B cell (primary cell): ENCODE measurements around the gene JMJD1C. TPM values are rescaled to one million over a fixed set of nuclear protein-coding genes. Genes with fewer than 3 reads are reported as not detected.

Experiments used
- ATAC-seq: fragments of 200-7000 bp; cut with Tn5 transposase; one replicate; pipeline ENCODE4 v1.10.0; 2021; ENCODE audit warnings: low read depth, mild to moderate bottlenecking, moderate number of reproducible peaks, moderate library complexity
- CTCF ChIA-PET: fragments of 350-600 bp; sonication (Branson Sonifier 250); formaldehyde crosslinking; loops from one replicate; lab custom pipeline; 2021; ENCODE audit warnings: antibody characterized with exemption, inconsistent platforms; lab: Charles Lee
- POLR2A ChIA-PET: fragments of 350-600 bp; sonication (Branson Sonifier 250); formaldehyde crosslinking; loops from one replicate; lab custom pipeline; 2021; ENCODE audit warnings: antibody characterized with exemption; lab: Charles Lee
- DNase-seq: peaks from one replicate; pipeline ENCODE4 v3.0.0; 2013
- H2AFZ ChIP-seq: 2 replicates; pipeline ENCODE4 v1.6.1; 2012; ENCODE audit warnings: mild to moderate bottlenecking, low read depth, low read length; ENCODE audit not compliant: insufficient read depth, poor library complexity, severe bottlenecking
- H3K27ac ChIP-seq, 2 donors: 1 replicate in 1 of 2; 2 replicates in 1 of 2; pipeline ENCODE4 v1.5.1; 2012 to 2013; ENCODE audit warnings: low read length in 2 of 2, mild to moderate bottlenecking in 2 of 2, moderate library complexity in 1 of 2
- H3K27me3 ChIP-seq, 4 experiments: fragments of 200-600 bp in 1 of 4; sonication (generic) in 1 of 4; replicated peaks in 1 of 4; 1 replicate in 2 of 4; 2 replicates in 2 of 4; pipeline versions ENCODE4 v1.6.1 to v1.7.0; 2013 to 2016; ENCODE audit warnings: low read length in 3 of 4, mild to moderate bottlenecking in 2 of 4, mixed read lengths in 1 of 4, moderate library complexity in 1 of 4; ENCODE audit not compliant: insufficient read depth in 4 of 4, control insufficient read depth in 3 of 4; ENCODE audit errors: control extremely low read depth in 1 of 4
- H3K36me3 ChIP-seq, 2 experiments: replicated peaks in 1 of 2; 1 replicate in 1 of 2; 2 replicates in 1 of 2; pipeline versions ENCODE4 v1.6.1 to v1.7.1; 2013; ENCODE audit warnings: low read length in 1 of 2; ENCODE audit not compliant: insufficient read depth in 2 of 2, control insufficient read depth in 1 of 2; ENCODE audit errors: control extremely low read depth in 1 of 2, extremely low read depth in 1 of 2
- H3K4me1 ChIP-seq, 2 donors: fragments of 200-600 bp in 1 of 2; sonication (generic) in 1 of 2; 1 replicate in 1 of 2; 2 replicates in 1 of 2; pipeline versions ENCODE4 v1.5.1 to v1.6.1; 2013 to 2017; ENCODE audit warnings: low read length in 2 of 2; ENCODE audit not compliant: control insufficient read depth in 2 of 2, insufficient read depth in 2 of 2
- H3K4me2 ChIP-seq: replicated peaks from 2 replicates; pipeline ENCODE3; 2012; ENCODE audit warnings: mild to moderate bottlenecking, low read depth, low read length; ENCODE audit not compliant: poor library complexity, severe bottlenecking
- H3K4me3 ChIP-seq, 5 experiments: fragments of 200-600 bp in 1 of 5; sonication (generic) in 1 of 5; 1 replicate in 3 of 5; 2 replicates in 2 of 5; pipeline versions ENCODE4 v1.5.1 to v1.7.0; 2011 to 2016; ENCODE audit warnings: low read length in 4 of 5, mild to moderate bottlenecking in 4 of 5, low read depth in 2 of 5, control low read depth in 1 of 5, moderate library complexity in 1 of 5; ENCODE audit not compliant: insufficient read depth in 1 of 5; ENCODE audit errors: control extremely low read depth in 1 of 5, extremely low read depth in 1 of 5
- H3K79me2 ChIP-seq: fragments of 200-600 bp; sonication (generic); one replicate; pipeline ENCODE4 v1.6.0; 2016; ENCODE audit warnings: low read length; ENCODE audit not compliant: control insufficient read depth, insufficient read depth
- H3K9ac ChIP-seq: fragments of 200-600 bp; sonication (generic); 2 replicates; pipeline ENCODE4 v1.6.1; 2017; ENCODE audit warnings: mild to moderate bottlenecking, low read length, moderate library complexity
- H3K9me3 ChIP-seq, 3 donors: one replicate each; pipeline versions ENCODE4 v1.6.1 to v1.7.1; 2013; ENCODE audit warnings: low read length in 2 of 3; ENCODE audit not compliant: control insufficient read depth in 2 of 3, insufficient read depth in 1 of 3; ENCODE audit errors: control extremely low read depth in 1 of 3
- H4K20me1 ChIP-seq: 2 replicates; pipeline ENCODE4 v1.6.0; 2012; ENCODE audit warnings: mild to moderate bottlenecking, low read length; ENCODE audit not compliant: insufficient read depth, control insufficient read depth, poor library complexity, severe bottlenecking
- H3K27ac Mint-ChIP-seq: one replicate; pipeline ENCODE4 v1.8.0; 2021; ENCODE audit warnings: mixed read lengths
- H3K27me3 Mint-ChIP-seq: one replicate; pipeline ENCODE4 v1.8.0; 2021; ENCODE audit warnings: mixed read lengths
- H3K4me1 Mint-ChIP-seq: one replicate; pipeline ENCODE4 v1.8.0; 2021; ENCODE audit warnings: mixed read lengths
- H3K4me3 Mint-ChIP-seq: one replicate; pipeline ENCODE4 v1.8.0; 2021; ENCODE audit warnings: mixed read lengths
- H3K9me3 Mint-ChIP-seq: one replicate; pipeline ENCODE4 v1.8.0; 2022; ENCODE audit warnings: mixed read lengths; ENCODE audit not compliant: insufficient read depth
- EZH2 ChIP-seq: IDR thresholded peaks from 2 replicates; pipeline ENCODE4 v1.6.1; 2012; ENCODE audit warnings: borderline replicate concordance, low read depth, mild to moderate bottlenecking, moderate library complexity, low read length; ENCODE audit not compliant: insufficient read depth, poor library complexity, severe bottlenecking
- WGBS: methylation state at CpG from one replicate; pipeline ENCODE4 v1.1.5; 2013; ENCODE audit warnings: missing lambda C conversion rate; ENCODE audit not compliant: insufficient coverage; 5-methylcytosine and 5-hydroxymethylcytosine counted together
- intact Hi-C: fragments of 100-400 bp; cut with micrococcal nuclease; formaldehyde crosslinking; loops from one replicate; pipeline ENCODE4 v1.10.0; 2022
- polyA plus RNA-seq: library from polyadenylated mRNA; depleted of rRNA; stranded (reverse); fragments of >200 nt; gene quantifications from 2 replicates; pipeline ENCODE4 v1.2.3, GENCODE V29; 2012
- total RNA-seq, 2 donors: library from RNA; stranded (reverse); fragments of 120-200 nt in 1 of 2; gene quantifications; 1 replicate in 1 of 2; 2 replicates in 1 of 2; pipeline versions ENCODE4 v1.2.3 to v1.2.4, GENCODE V29; 2013 to 2022
- TF ChIP-seq, protein P1 (sequence below): fragments of 200-600 bp; IDR thresholded peaks from one replicate; pipeline ENCODE4 v1.8.0; 2022; ENCODE audit warnings: antibody characterized with exemption, mild to moderate bottlenecking

Gene JMJD1C
- total and polyA plus RNA-seq, 2 donors (not counting 1 experiment from before 2014, with no cell fraction given), result 81.8 to 235 TPM

GRCh38 chr10:63221950-63222349, 243.8 kb downstream of the JMJD1C start:
- no peak for DNase-seq
- H3K27ac ChIP-seq, result peak overlapping the region in 1 of 2 donors; percentile 54
- Mint-ChIP-seq H3K27ac (peak overlapping the region; percentile 75), H3K4me3 (peak overlapping the region; percentile 42), H3K27me3 (no peaks in the 10 kb centered on the region), H3K9me3 (no peaks in the 10 kb centered on the region), H3K4me1 (peaks cover 75% of the 10 kb centered on the region)
- H3K4me3 ChIP-seq, result no peak overlapping the region
- no peaks in the 10 kb centered on the region for H3K9me3 ChIP-seq
- H3K36me3 ChIP-seq, result no peaks in the 10 kb centered on the region
- WGBS, result no CpG with 5 or more reads among the region's 4 CpGs
- POLR2A ChIA-PET, result no interaction called here
- H2AFZ ChIP-seq, result no peak overlapping the region
- no peak for TF ChIP-seq EZH2
- TF ChIP-seq, protein P1, sequence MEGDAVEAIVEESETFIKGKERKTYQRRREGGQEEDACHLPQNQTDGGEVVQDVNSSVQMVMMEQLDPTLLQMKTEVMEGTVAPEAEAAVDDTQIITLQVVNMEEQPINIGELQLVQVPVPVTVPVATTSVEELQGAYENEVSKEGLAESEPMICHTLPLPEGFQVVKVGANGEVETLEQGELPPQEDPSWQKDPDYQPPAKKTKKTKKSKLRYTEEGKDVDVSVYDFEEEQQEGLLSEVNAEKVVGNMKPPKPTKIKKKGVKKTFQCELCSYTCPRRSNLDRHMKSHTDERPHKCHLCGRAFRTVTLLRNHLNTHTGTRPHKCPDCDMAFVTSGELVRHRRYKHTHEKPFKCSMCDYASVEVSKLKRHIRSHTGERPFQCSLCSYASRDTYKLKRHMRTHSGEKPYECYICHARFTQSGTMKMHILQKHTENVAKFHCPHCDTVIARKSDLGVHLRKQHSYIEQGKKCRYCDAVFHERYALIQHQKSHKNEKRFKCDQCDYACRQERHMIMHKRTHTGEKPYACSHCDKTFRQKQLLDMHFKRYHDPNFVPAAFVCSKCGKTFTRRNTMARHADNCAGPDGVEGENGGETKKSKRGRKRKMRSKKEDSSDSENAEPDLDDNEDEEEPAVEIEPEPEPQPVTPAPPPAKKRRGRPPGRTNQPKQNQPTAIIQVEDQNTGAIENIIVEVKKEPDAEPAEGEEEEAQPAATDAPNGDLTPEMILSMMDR, result no peak
- peaks cover 81% of the 10 kb centered on the region for H3K79me2 ChIP-seq
- no peaks in the 10 kb centered on the region for H3K27me3 ChIP-seq
- H3K4me2 ChIP-seq, result no peak overlapping the region
- ATAC-seq, result no peak
- H4K20me1 ChIP-seq, result peaks cover 63% of the 10 kb centered on the region
- intact Hi-C loops, result no loop called here
- peaks cover 31 to 43% of the 10 kb centered on the region in 2 donors for H3K4me1 ChIP-seq
- CTCF ChIA-PET, result interaction anchor here (1.6 to 2.2 kb wide), 2 partner anchors 407 to 498 kb away, joined by 7 to 8 read pairs; no protein-coding TSS in a partner anchor
- H3K9ac ChIP-seq, result no peak overlapping the region

DNA sequence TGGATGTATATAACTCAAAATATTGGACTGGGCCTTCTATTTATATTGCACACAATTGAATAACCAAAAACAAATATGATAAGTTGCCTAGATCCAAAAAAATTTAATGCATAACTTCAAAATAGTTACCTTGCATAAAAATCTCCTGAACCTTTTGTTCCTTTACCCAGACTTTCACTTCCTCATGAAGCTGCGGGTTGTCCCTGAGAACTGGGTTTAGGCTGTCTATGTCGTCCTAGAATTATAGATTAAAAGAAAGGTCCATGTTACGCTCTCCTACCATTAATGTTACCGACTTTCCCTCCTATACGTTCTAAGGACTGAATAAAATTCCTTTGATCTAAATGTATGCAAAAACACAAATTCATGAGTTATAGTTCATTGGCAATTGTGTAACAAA, 246.0 kb downstream of the JMJD1C start:
- intact Hi-C loops, result loop anchor here (1.0 to 5.0 kb wide), 3 partner anchors 8 to 303 kb away; partner anchors contain the start of gene REEP3
- POLR2A ChIA-PET, result no interaction called here
- no CpG with 5 or more reads among the region's 5 CpGs for WGBS

More for the DNA sequence above, 246.0 kb downstream of the JMJD1C start:
- CTCF ChIA-PET, result interaction anchor here (0.9 to 7.5 kb wide), 5 partner anchors 17 to 499 kb away, joined by 3 to 98 read pairs (median 6); no protein-coding TSS in a partner anchor
- Mint-ChIP-seq H3K27ac (peak overlapping the region; percentile 5), H3K4me1 (peaks cover 57% of the 10 kb centered on the region), H3K27me3 (no peaks in the 10 kb centered on the region), H3K4me3 (peak overlapping the region; percentile 23), H3K9me3 (no peaks in the 10 kb centered on the region)
- Histone ChIP-seq H3K27me3 (no peaks in the 10 kb centered on the region), H3K4me2 (peak overlapping the region; percentile 16), H3K79me2 (peaks cover 78% of the 10 kb centered on the region), H4K20me1 (peaks cover 60% of the 10 kb centered on the region), H3K4me3 (no peak overlapping the region), H3K27ac (peak overlapping the region in 1 of 2 donors; percentile 25), H3K9me3 (no peaks in the 10 kb centered on the region), H3K4me1 (peaks cover 19 to 40% of the 10 kb centered on the region in 2 donors), H3K9ac (no peak overlapping the region), H2AFZ (no peak overlapping the region), H3K36me3 (peaks cover 2 to 6% of the 10 kb centered on the region in 2 experiments)
- ATAC-seq, result no peak
- DNase-seq, result peak; percentile 53
- no peak for TF ChIP-seq EZH2
- TF ChIP-seq, protein P1, result no peak
